Stimulated activated CD4-positive, alpha-beta T cell treated with anti-CD3 and anti-CD28 coated beads, Interleukin-2, amount 100 ng/mL, for 24 hours (primary cell): Measurements from ENCODE around the gene ARL17B.
"Not testable (repeated sequence)": the region's sequence is repeated elsewhere in the genome, so short reads cannot be mapped to it uniquely, and the experiment has no call there.

Source experiments
- DNase-seq, 2 donors: peaks; one replicate each; pipeline ENCODE4 v3.0.0-alpha.2; 2020

The ARL17B gene

DNA sequence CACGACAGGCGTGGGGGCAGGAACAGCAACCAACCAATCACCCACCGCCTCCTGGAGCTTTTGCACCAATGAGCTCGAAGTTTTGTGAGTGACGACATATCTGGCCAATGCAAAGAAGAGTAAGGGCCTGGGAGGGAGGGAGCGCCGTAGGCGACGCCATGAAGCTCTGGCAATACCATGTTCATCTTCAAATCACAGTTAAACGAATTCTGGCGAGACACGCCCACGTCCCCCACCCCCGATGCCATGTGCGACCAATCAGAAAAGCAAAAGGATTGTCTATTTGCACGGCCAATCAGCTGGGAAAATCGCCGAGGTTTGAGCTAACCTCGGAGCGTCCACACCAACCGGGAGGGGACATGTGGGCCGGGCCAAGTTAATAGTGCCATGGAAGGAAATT lies at the start of gene ARL17B:
ARL17B (minus strand) TSS at position 12 of the 400 bp plus-strand sequence. CDS start 3,369 bp downstream, outside the sequence.
- peak; percentile 80 to 83 for DNase-seq

DNA sequence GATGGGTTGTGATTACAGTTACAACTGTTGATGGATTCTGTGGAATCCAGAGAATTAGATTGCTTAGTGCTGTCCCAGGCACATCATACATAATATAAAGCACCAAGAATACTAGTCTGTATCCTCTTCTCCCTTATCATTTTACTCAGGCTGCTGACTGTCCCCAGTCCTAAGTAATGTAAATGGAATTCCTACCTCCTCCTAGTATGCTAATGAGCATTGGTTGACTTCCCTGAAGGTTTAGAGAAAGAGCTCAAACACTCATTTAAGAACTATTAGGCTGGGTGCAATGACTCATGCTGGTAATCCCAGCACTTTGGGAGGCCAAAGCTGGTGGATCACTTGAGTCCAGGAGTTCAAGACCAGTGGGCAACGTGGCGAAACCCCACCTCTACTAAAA lies 48.3 kb upstream of the ARL17B start:
- not testable (repeated sequence) for DNase-seq

DNA sequence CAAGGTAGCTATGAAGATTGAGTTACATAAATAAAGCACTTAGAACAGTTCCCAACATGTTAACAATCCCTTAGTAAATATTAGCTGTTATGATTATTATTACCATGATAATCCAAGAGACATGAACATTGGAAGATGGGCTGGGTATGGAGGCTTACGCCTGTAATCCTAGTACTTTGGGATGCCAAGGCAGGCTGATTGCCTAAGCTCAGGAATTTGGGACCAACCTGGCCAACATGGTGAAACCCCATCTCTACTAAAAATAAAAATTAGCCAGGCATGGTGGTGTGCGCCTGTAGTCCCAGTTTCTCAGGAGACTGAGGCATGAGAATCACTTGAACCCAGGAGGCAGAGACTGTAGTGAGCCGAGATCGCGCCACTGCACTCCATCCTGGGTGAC lies 45.6 kb upstream of the ARL17B start:
- DNase-seq = not testable (repeated sequence)

DNA sequence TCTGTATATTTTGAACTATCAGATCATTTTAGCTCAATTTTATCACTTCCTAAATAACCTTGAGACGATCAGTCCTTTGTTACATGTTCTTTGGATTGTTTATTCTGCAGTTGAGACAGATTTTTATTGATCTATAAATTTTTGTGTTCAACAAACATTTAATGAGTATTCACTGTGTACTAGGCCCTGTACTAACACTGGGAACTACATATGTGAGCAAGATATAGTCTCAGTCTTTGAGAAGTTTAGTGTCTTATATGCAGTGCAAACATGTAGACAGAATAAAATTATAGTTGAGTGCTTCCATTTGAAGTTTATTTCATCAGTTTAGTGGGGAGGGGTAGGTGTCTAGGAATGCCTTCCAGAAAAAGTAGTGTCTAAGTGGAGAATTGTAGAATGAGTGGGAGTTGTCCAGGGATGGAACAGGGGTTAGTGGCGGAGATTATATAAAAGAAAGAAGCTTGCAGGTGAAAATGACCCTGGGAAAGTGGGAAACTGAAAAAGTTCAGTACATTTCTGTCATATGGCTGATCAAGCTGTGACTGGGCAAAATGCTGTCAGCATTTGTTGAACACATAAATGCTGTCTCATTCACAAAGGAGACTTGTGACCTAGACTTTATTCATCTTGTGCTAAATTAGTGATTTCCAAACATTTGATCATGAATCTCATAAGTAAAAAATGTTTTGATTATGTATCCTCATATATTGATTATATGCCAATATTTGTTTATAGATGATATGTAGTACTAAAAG lies 39.6 kb upstream of the ARL17B start:
- not testable (repeated sequence) for DNase-seq

DNA sequence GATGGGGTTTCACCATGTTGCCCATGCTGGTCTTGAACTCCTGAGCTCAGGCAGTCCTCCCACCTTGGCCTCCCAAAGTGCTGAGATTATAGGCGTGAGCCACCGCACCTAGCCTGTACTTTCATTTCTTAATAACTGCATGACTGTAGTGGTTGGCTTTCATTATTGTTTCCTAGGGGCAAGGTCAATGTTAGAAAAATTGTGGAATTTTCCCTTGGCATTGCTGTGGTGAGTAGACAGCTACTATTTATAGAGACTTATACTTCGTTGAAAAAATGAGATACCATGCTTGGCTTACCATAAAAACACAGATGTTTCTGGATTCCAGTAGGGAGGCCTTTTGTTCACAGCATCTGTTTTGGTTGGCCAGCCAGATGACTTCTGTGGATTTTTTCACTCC lies 39.0 kb upstream of the ARL17B start:
- DNase-seq = not testable (repeated sequence)

DNA sequence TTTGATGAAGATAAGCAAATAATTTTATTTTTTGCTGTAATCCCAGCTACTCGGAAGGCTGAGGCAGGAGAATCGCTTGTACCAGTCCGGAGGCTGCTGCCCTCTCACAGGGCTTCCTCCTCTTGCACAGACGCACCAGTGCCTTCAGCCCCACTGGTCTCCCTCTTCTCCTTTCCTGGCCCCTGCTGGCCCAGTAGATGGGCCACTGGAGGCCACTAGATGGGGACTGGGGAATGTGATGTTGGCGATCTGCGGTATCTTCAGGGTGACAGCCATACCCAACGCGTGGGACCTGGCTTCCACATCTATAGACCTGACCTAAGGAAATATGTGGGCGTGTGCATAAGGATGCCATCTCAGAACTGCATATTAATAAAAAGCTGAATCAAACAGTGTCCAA lies 38.4 kb upstream of the ARL17B start:
- not testable (repeated sequence) for DNase-seq

DNA sequence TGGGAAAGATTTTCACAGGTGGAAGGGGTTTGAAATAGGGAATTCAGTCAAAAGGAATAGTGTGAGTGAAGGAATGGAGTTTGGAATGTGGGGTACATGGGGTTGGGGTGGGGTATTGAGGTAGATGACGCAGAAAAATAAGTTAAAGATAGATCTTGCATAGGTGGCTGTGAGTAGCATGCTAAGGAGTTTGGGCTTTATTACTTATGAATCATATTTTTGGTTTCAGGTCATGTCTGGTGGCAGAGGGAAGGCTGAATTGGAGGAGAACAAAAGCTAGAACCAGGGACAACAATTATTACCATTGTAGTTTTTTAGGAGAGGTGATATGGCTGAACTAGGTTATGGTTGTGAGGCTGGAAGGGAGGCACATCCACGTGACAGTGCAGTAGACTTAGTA lies 34.7 kb upstream of the ARL17B start:
- not testable (repeated sequence) for DNase-seq

DNA sequence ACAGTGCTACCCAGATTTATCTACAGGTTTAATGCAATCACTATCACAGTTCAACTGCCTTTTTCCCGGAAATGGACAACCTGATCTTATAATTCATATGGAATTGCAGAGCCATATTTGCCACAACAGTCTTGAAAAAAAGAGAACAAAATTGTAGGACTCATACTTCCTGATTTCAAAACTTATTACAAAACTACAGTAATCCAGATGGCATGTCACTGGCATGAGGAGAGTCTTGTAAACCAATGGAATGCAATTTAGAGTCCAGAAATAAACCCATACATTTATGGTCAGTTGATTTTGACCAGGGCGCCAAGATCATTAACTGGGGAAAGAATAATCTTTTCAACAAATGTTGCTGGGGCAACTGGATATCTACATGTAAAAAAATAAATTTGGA lies 32.1 kb upstream of the ARL17B start:
- DNase-seq = not testable (repeated sequence)

DNA sequence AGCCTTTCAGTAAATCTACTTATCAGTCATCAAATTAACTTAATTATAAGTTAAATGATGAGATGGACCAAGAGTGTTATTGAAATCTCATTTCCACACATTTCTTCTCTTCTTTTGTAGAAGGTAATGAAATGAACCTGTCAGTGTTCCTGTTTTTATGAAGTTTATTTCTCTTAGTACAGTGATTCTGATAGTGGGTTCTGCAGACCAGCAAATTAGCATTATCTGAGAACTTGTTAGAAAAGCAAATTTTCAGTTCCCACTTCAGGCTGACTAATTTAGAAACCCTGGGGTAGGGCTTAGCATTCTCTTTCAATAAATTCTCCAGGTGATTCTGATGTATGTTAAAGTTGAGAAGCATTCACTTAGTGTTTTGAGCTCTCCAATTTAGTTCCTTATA lies 23.9 kb upstream of the ARL17B start:
- not testable (repeated sequence) for DNase-seq

DNA sequence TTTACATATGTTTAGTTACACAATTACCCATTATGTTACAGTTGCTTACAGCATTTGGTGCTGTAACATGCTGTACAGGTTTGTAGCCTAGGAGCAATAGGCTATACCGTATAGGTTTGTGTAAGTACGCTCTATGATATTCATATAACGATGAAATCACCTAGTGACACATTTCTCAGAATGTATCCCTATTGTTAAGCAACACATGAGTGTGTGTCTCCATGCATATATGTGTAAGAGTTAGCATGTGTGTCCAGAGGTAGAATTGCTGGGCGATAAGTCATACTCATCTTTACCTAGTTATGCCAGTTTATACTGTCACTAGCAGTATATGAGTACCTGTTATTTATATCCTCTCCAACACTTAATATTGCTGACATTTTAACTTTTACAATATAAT lies 21.6 kb upstream of the ARL17B start:
- DNase-seq = not testable (repeated sequence)

DNA sequence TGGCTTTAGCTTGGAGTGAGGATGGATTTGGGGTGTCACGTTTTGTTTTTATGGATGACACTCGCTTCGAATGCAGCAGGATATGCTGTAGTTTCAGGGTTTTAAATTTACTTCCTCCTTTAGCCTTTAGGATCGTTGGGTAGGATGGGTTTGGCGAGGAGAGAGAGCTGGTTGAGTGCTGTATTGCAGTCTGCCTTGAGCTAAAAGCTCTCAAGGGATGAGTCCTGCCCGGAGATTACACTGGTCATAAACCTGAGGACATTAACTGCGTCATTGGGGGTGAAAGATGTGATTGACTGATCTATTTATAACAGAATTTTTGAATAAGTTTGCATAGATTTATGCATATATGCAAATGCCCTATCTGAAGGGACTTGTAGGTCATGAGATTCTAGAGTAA lies 11.9 kb upstream of the ARL17B start:
- not testable (repeated sequence) for DNase-seq

DNA sequence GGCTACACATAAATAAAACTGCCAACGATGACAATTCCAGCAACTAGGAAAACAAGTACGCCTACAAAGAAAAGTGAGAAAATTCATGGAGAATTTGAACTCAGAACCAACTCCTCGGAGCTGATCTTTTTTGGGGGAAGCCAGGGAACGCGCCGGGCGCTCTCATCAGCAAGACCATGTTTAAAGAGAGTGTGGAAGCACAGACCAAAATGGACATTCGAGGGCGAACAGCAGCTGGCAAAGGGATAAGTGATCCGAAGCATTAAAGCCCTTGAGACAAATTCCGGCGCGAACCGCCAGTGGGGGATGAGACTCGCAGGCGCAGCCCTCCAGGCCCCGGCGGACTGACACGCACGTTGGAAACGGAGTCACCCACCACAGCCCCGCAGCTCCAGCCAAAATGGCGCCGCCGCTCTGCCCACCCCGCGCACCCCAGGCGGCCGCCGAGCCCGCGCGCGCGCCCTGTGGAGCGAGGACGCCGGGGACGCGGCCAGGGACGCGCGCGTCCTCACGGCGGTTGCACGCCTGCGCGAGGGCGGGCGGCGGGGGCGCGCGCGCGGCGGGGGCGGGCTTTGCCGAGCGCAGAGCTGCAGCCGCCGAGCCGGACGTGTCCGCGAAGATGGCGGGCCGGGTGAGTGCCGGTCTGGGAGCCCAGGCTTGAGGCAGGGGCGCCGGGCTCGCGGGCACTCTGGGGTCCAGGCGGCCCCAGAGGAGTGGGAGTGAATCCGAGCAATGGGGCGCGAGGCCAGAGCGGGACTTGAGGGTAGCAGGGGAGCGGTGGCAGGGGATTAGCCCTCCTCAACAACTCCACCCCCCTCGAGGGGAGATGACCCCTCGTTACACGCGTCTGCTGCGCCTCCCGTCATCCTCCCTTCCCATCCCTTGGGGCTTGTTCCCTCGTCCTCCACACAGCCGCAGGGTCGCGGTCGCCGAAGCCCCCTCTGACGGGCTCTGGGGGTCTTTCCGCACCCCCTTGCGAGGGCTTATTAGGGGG lies 11.0 kb upstream of the ARL17B start:
- DNase-seq = not testable (repeated sequence)

DNA sequence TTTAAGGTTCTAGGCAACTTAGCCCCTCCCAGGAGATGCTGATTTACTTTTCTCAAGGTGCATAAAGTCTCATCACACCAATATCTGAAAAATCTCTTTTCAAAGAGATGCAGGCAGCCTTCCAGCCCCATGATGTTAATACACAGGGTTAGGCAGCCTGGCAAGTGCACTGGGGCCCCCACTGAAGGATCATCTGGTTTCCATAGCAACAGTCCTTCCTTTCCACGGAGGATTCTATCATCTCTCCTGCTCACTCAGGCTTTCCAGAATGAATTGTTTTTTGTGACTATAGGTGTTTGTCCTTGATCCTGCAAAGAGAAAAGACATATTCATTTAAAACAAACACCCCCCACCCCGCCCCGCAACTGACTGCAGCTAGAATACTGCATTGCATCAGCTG lies 6.0 kb upstream of the ARL17B start:
- not testable (repeated sequence) for DNase-seq

DNA sequence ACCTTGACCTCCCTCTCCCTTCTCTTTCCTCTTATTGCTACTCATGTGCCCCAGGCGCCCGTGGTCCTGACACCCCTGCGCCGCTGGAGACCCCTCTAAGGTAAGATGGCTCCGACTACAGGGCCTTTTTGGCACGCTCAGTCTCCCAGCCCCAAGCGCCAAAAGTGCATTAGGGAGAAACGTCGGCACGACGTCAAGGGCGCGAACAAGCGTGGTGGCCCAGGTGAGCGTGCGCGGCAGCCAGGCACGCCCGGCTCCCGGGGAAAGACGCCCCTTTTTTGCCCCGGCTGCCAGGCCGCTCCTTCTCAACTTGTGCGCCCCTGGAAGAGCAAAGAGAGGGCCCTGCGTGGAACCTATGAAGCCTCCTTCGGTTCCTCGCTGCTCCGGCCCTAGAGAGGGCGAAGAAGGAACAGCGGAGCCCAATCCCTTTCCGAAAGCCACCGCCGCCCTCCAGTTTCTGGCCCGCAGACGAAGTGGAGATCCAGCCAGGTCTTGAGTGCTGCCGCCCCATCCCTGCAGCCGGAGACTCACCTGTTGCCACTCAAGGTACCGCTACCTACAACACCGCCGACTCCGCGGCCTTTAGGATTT lies 326 bp downstream of the ARL17B start:
- DNase-seq = not testable (repeated sequence)

DNA sequence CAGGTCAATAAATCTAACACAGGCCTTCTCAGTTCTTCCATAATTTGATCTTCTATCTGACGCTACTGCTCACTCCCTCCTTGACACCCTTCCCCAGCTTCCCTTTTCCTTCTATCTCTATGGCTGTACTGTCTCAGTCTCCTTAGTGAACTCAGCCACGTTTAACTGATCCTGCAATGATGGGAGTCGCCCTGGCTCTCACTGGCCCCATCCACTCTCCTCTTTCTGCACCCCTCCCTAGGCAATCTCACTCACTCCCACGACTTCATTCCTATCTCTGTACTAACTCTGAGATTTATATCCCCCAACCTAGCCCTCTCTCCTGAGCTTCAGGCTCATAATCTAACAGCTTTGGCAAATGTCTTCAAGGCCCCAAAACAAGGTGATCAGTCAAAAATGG lies 7.7 kb downstream of the ARL17B start:
- DNase-seq = not testable (repeated sequence)

DNA sequence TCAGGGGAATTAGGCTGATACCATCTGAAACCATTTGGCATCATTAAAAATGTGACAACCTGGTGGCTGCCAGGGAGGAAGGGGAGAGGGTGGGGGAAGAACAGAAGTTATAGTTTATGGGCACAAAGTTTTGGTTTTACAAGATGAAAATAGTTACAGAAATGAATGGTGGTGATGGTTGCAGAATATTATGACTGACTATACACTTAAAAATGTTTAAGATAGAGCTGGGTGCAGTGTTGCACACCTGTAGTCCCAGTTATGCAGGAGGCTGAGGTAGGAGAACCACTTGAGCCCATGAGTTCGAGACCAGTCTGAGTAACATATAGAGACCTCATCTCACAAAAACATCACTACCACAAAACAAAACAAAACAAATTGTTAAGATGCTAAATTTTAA lies 12.5 kb downstream of the ARL17B start:
- not testable (repeated sequence) for DNase-seq

DNA sequence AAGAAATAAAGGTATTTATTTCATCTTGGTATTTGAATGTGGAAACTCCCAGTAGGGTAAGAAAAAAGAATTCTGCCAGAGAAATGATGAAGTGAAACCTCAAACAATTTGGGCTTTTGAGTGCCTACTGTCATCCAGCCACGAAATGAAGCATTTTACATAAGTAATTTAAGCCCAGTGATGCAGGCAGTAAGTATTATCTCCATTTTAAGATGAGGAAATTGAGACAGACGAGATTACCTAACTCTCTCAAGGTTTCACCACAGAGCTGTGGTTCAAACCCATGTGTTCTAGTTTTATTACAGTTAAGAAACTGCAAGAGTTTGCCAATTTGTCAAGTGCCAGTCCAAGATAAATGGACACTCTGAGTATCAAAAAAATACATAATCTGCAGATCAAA lies 13.2 kb downstream of the ARL17B start:
- DNase-seq = not testable (repeated sequence)

DNA sequence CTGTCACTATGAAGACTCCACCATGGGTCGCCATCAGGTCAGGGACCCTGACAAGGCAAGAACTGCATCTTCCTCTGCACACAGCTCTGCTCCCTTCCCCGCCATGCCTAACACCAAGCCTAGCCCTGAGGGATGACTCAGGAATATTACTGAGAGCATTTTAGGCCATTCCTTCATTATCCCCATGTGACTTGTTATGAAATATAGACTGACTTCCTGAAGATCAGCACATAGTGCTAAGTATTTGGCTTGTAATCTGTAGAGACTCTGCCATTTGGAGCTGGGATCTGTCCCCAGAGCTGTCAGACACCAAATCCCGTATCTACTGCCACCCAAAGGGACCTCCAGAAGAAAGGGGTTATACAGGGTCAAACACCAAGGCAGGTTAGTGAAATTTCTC lies 19.4 kb downstream of the ARL17B start:
- not testable (repeated sequence) for DNase-seq

DNA sequence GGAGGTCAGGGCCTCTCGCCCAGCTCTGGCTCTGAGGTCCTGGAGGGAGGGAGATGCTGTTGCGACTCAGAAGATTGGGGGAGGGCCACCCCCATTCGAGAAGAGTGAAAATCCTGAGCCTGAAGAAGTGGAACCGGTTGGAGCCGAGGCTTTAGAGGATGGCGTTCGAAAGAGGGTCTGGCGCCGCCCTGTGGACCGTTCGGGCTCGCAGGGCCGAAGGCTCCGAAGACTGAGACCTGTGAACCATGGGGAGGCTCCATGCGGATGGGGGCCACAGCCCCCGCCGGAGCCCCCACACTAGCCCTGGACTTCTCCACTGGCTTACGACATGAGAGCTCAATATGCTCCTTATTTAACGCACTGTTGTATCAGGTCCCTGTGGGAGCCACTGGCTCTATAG lies 20.3 kb downstream of the ARL17B start:
- not testable (repeated sequence) for DNase-seq

DNA sequence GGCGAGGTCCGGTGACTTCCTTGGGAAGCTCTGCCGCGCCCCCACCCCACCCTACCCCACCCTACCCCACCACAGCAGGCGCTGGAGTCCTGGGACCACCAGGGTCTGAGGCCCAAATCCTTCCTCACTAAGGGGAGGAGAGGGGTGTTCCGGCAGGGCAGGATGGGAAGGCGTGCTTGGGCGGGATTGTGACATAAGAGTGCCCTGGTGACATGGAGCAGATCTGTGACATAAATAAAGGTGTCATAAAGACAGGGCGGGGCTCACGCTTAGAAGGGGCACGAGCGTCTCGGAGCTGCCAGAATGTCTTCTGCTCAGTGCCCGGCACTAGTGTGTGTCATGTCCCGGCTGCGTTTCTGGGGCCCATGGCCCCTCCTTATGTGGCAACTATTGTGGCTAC lies 66.7 kb downstream of the ARL17B start, which contains the start of gene LRRC37A:
LRRC37A (plus strand) TSS at position 301 of the 400 bp plus-strand sequence; CDS start at position 304, 3 bp downstream.
- DNase-seq = not testable (repeated sequence)

DNA sequence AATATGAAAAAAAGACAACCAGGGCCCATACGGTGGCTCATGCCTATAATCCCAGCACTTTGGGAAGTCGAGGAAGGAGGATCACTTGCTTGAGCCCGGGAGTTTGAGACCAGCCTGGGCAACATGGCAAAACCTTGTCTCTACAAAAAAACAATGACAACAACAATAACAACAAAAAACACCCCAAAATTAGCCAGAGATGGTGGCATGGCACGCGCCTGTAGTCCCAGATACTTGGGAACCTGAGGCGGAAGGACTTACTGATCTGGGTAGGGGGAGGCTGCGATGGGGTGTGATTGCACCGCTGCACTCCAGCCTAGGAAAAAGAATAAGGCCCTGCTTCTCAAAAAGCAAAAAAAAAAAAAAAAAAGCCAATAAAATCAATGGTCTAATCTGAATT lies 69.9 kb downstream of the ARL17B start:
- not testable (repeated sequence) for DNase-seq

DNA sequence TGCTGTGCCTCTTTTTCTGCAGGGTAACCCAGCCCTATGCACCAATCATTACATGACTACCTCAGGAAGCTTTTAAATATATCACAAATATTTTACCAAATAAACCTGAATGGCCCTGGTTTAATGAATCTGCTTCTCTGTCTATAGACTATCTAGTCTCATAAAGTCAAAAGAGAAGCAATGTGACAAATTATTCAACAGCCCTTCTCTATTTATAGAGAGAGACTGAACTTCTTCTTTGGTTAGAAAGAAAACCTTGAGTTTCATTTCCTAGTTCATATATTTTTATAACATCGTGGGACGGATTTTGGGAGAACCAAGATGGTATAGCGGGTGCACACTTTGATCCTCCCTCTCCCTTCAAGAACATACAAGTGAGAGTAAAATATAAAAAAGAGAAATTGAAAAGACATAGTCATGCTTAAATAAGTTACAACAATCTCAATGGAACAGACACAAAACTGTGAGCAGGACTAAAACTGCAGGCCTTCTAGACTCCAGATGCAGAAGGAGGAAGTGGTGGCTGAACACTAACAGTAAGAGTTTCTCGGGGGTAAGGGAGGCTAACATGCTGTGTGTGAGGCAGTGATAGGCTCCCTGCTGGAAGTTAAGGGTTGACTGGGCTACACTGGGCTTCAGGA lies 70.5 kb downstream of the ARL17B start:
- not testable (repeated sequence) for DNase-seq
